WTC11 (cell line): ENCODE measurements around the gene CHRNA1. TPM values are rescaled to one million over a fixed set of nuclear protein-coding genes. Genes with fewer than 3 reads are reported as not detected.

Experiments
- ATAC-seq: fragments of 200-7000 bp; cut with Tn5 transposase; 2 replicates; pipeline ENCODE4 v1.10.0; 2021; ENCODE audit warnings: mild to moderate bottlenecking, moderate library complexity
- CTCF ChIA-PET: fragments of 300-600 bp; sonication (Branson Sonifier 250); formaldehyde crosslinking; loops from one replicate; lab custom pipeline; 2021; ENCODE audit warnings: antibody characterized with exemption; lab: Charles Lee
- POLR2A ChIA-PET: fragments of 350-600 bp; sonication (Branson Sonifier 250); formaldehyde crosslinking; loops from one replicate; lab custom pipeline; 2021; ENCODE audit warnings: antibody characterized with exemption; lab: Charles Lee
- DNase-seq: peaks from one replicate; pipeline ENCODE4 v3.0.0; 2021; ENCODE audit warnings: low spot score
- H3K27ac Mint-ChIP-seq: 2 replicates; pipeline ENCODE4 v1.8.0; 2021; ENCODE audit warnings: mixed read lengths
- H3K27me3 Mint-ChIP-seq: 2 replicates; pipeline ENCODE4 v1.8.0; 2021; ENCODE audit warnings: low read depth, mild to moderate bottlenecking, moderate library complexity, mixed read lengths
- H3K36me3 Mint-ChIP-seq: 2 replicates; pipeline ENCODE4 v1.8.0; 2021; ENCODE audit warnings: mixed read lengths
- H3K4me1 Mint-ChIP-seq: 2 replicates; pipeline ENCODE4 v1.8.0; 2022; ENCODE audit warnings: mixed read lengths
- H3K4me3 Mint-ChIP-seq: 2 replicates; pipeline ENCODE4 v1.8.0; 2021; ENCODE audit warnings: mild to moderate bottlenecking, moderate library complexity, mixed read lengths
- H3K9me3 Mint-ChIP-seq: 2 replicates; pipeline ENCODE4 v1.8.0; 2021; ENCODE audit warnings: mixed read lengths
- ARID4B ChIP-seq: sonication (generic); formaldehyde crosslinking; IDR thresholded peaks from 2 replicates; pipeline ENCODE4 v1.8.0; 2023; ENCODE audit warnings: missing genetic modification reagents, mild to moderate bottlenecking, borderline replicate concordance
- CBFB ChIP-seq: sonication (generic); formaldehyde crosslinking; IDR thresholded peaks from 2 replicates; pipeline ENCODE4 v1.8.1; 2022; ENCODE audit warnings: mild to moderate bottlenecking, low read depth, missing genetic modification reagents
- ESRRA ChIP-seq: sonication (generic); formaldehyde crosslinking; IDR thresholded peaks from 2 replicates; pipeline ENCODE4 v1.8.1; 2022; ENCODE audit warnings: mild to moderate bottlenecking, missing genetic modification reagents, borderline replicate concordance
- FOXJ3 ChIP-seq: sonication (generic); formaldehyde crosslinking; IDR thresholded peaks from 2 replicates; pipeline ENCODE4 v1.9.0; 2021; ENCODE audit warnings: missing genetic modification reagents, mild to moderate bottlenecking, borderline replicate concordance
- FOXP4 ChIP-seq: sonication (generic); formaldehyde crosslinking; IDR thresholded peaks from 2 replicates; pipeline ENCODE4 v1.8.0; 2022; ENCODE audit warnings: mild to moderate bottlenecking, missing genetic modification reagents
- GTF2I ChIP-seq: fragments of 250-450 bp; sonication (Bioruptor Pico); conservative IDR thresholded peaks from 2 replicates; pipeline ENCODE4 v1.4.0; 2021; ENCODE audit warnings: mild to moderate bottlenecking
- IRF1 ChIP-seq: sonication (generic); formaldehyde crosslinking; IDR thresholded peaks from 2 replicates; pipeline ENCODE4 v1.8.0; 2023; ENCODE audit warnings: missing genetic modification reagents
- MXD4 ChIP-seq: fragments of 250-450 bp; sonication (Bioruptor Pico); IDR thresholded peaks from 2 replicates; pipeline ENCODE4 v1.8.0; 2021; ENCODE audit warnings: mild to moderate bottlenecking, moderate library complexity, borderline replicate concordance
- NFYB ChIP-seq: sonication (generic); formaldehyde crosslinking; conservative IDR thresholded peaks from 2 replicates; pipeline ENCODE4 v1.8.0; 2022; ENCODE audit warnings: low read depth, missing genetic modification reagents
- NR2C2 ChIP-seq: sonication (generic); formaldehyde crosslinking; IDR thresholded peaks from 2 replicates; pipeline ENCODE4 v1.8.0; 2022; ENCODE audit warnings: mild to moderate bottlenecking, missing genetic modification reagents
- OVOL2 ChIP-seq: fragments of 250-450 bp; sonication (Bioruptor Pico); IDR thresholded peaks from 2 replicates; pipeline ENCODE4 v1.9.0; 2021; ENCODE audit warnings: mild to moderate bottlenecking, borderline replicate concordance
- SMAD3 ChIP-seq: sonication (generic); formaldehyde crosslinking; IDR thresholded peaks from 2 replicates; pipeline ENCODE4 v1.8.0; 2022; ENCODE audit warnings: missing genetic modification reagents, mild to moderate bottlenecking, borderline replicate concordance
- SOX15 ChIP-seq: fragments of 250-450 bp; sonication (Bioruptor Pico); IDR thresholded peaks from 2 replicates; pipeline ENCODE4 v1.9.0; 2021; ENCODE audit warnings: mild to moderate bottlenecking
- ZNF423 ChIP-seq: fragments of 250-450 bp; sonication (Bioruptor Pico); IDR thresholded peaks from 2 replicates; pipeline ENCODE4 v2.1.2; 2022; ENCODE audit warnings: mild to moderate bottlenecking, moderate library complexity
- ZNF671 ChIP-seq: fragments of 250-450 bp; sonication (Bioruptor Pico); IDR thresholded peaks from 2 replicates; pipeline ENCODE4 v1.8.0; 2021; ENCODE audit warnings: mild to moderate bottlenecking
- total RNA-seq: library from RNA; stranded (reverse); gene quantifications from 3 replicates; pipeline ENCODE4 v1.2.3, GENCODE V29; 2021
- TF ChIP-seq, protein P1 (sequence below): sonication (generic); formaldehyde crosslinking; IDR thresholded peaks from 2 replicates; pipeline ENCODE4 v1.8.1; 2022; ENCODE audit warnings: low read depth, mild to moderate bottlenecking, moderate library complexity, missing genetic modification reagents, borderline replicate concordance
- TF ChIP-seq, protein P2 (sequence below): sonication (generic); formaldehyde crosslinking; IDR thresholded peaks from 2 replicates; pipeline ENCODE4 v1.8.1; 2023; ENCODE audit warnings: mild to moderate bottlenecking, missing genetic modification reagents
- TF ChIP-seq, protein P3 (sequence below): sonication (generic); formaldehyde crosslinking; IDR thresholded peaks from 2 replicates; pipeline ENCODE4 v1.8.1; 2023; ENCODE audit warnings: mild to moderate bottlenecking, missing genetic modification reagents, borderline replicate concordance
- TF ChIP-seq, protein P4 (sequence below): sonication (generic); formaldehyde crosslinking; IDR thresholded peaks from 2 replicates; pipeline ENCODE4 v1.8.0; 2022; ENCODE audit warnings: mild to moderate bottlenecking, missing genetic modification reagents
- TF ChIP-seq, protein P5 (sequence below): sonication (generic); formaldehyde crosslinking; IDR thresholded peaks from 2 replicates; pipeline ENCODE4 v1.8.1; 2022; ENCODE audit warnings: mild to moderate bottlenecking, moderate library complexity, missing genetic modification reagents

The CHRNA1 gene
- total RNA-seq, 1 experiment from 2014 or later: not detected

DNA sequence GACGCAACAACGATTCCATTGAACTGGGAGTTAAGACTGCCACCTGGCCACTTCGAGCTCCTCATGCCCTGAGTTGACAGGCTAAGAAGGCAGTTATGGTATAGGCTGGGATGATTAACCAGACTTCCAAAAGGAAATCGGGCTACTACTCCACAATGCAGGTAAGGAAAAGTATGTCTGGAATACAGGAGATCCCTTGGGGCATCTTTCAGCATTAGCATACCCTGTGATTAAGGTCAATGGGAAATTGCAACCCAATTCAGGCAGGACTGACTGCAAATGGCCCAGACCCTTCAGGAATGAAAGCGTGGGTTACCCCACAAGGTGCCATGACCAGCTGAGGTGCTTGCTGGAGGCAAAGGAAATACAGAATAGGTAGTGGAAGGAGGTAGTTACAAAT lies 19.1 kb downstream of the CHRNA1 start:
- Mint-ChIP-seq H3K27ac (no peak overlapping the region), H3K27me3 (no peaks in the 10 kb centered on the region; the same call in 1 of the 2 replicates), H3K4me1 (peaks cover 27% of the 10 kb centered on the region), H3K36me3 (no peaks in the 10 kb centered on the region), H3K9me3 (peaks cover 6% of the 10 kb centered on the region; the same call in 1 of the 2 replicates), H3K4me3 (no peak overlapping the region)
- TF ChIP-seq NFYB (CRISPR knock-in tag): no peak
- TF ChIP-seq FOXP4: no peak
- TF ChIP-seq, protein P1, sequence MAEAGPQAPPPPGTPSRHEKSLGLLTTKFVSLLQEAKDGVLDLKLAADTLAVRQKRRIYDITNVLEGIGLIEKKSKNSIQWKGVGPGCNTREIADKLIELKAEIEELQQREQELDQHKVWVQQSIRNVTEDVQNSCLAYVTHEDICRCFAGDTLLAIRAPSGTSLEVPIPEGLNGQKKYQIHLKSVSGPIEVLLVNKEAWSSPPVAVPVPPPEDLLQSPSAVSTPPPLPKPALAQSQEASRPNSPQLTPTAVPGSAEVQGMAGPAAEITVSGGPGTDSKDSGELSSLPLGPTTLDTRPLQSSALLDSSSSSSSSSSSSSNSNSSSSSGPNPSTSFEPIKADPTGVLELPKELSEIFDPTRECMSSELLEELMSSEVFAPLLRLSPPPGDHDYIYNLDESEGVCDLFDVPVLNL: no peak
- TF ChIP-seq ZNF671 (CRISPR knock-in tag): no peak
- no peak for TF ChIP-seq OVOL2 (CRISPR knock-in tag)
- no peak for TF ChIP-seq GTF2I
- TF ChIP-seq ZNF423 (CRISPR knock-in tag): no peak
- no peak for TF ChIP-seq SMAD3 (CRISPR knock-in tag)
- TF ChIP-seq NR2C2 (CRISPR knock-in tag): no peak
- no peak for TF ChIP-seq ESRRA (CRISPR knock-in tag)
- TF ChIP-seq IRF1 (CRISPR knock-in tag): no peak
- TF ChIP-seq ARID4B (CRISPR knock-in tag): no peak
- TF ChIP-seq FOXJ3 (CRISPR knock-in tag): no peak
- TF ChIP-seq, protein P2, sequence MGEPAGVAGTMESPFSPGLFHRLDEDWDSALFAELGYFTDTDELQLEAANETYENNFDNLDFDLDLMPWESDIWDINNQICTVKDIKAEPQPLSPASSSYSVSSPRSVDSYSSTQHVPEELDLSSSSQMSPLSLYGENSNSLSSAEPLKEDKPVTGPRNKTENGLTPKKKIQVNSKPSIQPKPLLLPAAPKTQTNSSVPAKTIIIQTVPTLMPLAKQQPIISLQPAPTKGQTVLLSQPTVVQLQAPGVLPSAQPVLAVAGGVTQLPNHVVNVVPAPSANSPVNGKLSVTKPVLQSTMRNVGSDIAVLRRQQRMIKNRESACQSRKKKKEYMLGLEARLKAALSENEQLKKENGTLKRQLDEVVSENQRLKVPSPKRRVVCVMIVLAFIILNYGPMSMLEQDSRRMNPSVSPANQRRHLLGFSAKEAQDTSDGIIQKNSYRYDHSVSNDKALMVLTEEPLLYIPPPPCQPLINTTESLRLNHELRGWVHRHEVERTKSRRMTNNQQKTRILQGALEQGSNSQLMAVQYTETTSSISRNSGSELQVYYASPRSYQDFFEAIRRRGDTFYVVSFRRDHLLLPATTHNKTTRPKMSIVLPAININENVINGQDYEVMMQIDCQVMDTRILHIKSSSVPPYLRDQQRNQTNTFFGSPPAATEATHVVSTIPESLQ (CRISPR knock-in tag): no peak
- TF ChIP-seq, protein P3, sequence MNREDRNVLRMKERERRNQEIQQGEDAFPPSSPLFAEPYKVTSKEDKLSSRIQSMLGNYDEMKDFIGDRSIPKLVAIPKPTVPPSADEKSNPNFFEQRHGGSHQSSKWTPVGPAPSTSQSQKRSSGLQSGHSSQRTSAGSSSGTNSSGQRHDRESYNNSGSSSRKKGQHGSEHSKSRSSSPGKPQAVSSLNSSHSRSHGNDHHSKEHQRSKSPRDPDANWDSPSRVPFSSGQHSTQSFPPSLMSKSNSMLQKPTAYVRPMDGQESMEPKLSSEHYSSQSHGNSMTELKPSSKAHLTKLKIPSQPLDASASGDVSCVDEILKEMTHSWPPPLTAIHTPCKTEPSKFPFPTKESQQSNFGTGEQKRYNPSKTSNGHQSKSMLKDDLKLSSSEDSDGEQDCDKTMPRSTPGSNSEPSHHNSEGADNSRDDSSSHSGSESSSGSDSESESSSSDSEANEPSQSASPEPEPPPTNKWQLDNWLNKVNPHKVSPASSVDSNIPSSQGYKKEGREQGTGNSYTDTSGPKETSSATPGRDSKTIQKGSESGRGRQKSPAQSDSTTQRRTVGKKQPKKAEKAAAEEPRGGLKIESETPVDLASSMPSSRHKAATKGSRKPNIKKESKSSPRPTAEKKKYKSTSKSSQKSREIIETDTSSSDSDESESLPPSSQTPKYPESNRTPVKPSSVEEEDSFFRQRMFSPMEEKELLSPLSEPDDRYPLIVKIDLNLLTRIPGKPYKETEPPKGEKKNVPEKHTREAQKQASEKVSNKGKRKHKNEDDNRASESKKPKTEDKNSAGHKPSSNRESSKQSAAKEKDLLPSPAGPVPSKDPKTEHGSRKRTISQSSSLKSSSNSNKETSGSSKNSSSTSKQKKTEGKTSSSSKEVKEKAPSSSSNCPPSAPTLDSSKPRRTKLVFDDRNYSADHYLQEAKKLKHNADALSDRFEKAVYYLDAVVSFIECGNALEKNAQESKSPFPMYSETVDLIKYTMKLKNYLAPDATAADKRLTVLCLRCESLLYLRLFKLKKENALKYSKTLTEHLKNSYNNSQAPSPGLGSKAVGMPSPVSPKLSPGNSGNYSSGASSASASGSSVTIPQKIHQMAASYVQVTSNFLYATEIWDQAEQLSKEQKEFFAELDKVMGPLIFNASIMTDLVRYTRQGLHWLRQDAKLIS (CRISPR knock-in tag): no peak
- TF ChIP-seq, protein P4, sequence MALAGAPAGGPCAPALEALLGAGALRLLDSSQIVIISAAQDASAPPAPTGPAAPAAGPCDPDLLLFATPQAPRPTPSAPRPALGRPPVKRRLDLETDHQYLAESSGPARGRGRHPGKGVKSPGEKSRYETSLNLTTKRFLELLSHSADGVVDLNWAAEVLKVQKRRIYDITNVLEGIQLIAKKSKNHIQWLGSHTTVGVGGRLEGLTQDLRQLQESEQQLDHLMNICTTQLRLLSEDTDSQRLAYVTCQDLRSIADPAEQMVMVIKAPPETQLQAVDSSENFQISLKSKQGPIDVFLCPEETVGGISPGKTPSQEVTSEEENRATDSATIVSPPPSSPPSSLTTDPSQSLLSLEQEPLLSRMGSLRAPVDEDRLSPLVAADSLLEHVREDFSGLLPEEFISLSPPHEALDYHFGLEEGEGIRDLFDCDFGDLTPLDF (CRISPR knock-in tag): no peak
- no peak for TF ChIP-seq MXD4 (CRISPR knock-in tag)
- no peak for TF ChIP-seq SOX15
- TF ChIP-seq CBFB (CRISPR knock-in tag): no peak
- TF ChIP-seq, protein P5, sequence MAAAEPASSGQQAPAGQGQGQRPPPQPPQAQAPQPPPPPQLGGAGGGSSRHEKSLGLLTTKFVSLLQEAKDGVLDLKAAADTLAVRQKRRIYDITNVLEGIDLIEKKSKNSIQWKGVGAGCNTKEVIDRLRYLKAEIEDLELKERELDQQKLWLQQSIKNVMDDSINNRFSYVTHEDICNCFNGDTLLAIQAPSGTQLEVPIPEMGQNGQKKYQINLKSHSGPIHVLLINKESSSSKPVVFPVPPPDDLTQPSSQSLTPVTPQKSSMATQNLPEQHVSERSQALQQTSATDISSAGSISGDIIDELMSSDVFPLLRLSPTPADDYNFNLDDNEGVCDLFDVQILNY (CRISPR knock-in tag): no peak
- ATAC-seq (no peak), DNase-seq (no peak)
- POLR2A ChIA-PET: no interaction called here
- CTCF ChIA-PET: interaction anchor here (1.3 to 1.4 kb wide), 2 partner anchors 15 to 48 kb away, joined by 4 to 5 read pairs; no protein-coding TSS in a partner anchor
